Measurements from ENCODE around the gene TTC36. TPM values are rescaled to one million over a fixed set of nuclear protein-coding genes. Genes with fewer than 3 reads are reported as not detected.
"Not testable (repeated sequence)": the region's sequence is repeated elsewhere in the genome, so short reads cannot be mapped to it uniquely, and the experiment has no call there.

The TTC36 gene
- total RNA-seq, 1 donor from 2014 or later, result 1.9 TPM

GRCh38 chr11:118572061-118572980 lies 45.0 kb downstream of the TTC36 start, which contains the start of gene ARCN1:
TSS of gene ARCN1 (plus strand) at chr11:118572409. CDS start at chr11:118572548, 139 bp downstream.
- H3K9me3 Mint-ChIP-seq (ENCODE audit: unreplicated experiment), result peaks cover 3% of the 10 kb centered on the region
- H3K36me3 Mint-ChIP-seq (ENCODE audit: unreplicated experiment), result no peaks in the 10 kb centered on the region
- H3K4me3 Mint-ChIP-seq (ENCODE audit: unreplicated experiment), result peak within 1 kb of the TSS; percentile 97
- peaks cover 2% of the 10 kb centered on the region for H3K27me3 Mint-ChIP-seq (ENCODE audit: unreplicated experiment)
- no peak for TF ChIP-seq CTCF (IDR thresholded peaks at IDR 0.05; ENCODE audit: partially characterized antibody, unreplicated experiment)
- H3K4me1 Mint-ChIP-seq (ENCODE audit: low read depth, unreplicated experiment), result peaks cover 8% of the 10 kb centered on the region
- DNase-seq, result peak; percentile 82
- H3K27ac Mint-ChIP-seq (ENCODE audit: unreplicated experiment), result peak within 1 kb of the TSS; percentile 93

DNA sequence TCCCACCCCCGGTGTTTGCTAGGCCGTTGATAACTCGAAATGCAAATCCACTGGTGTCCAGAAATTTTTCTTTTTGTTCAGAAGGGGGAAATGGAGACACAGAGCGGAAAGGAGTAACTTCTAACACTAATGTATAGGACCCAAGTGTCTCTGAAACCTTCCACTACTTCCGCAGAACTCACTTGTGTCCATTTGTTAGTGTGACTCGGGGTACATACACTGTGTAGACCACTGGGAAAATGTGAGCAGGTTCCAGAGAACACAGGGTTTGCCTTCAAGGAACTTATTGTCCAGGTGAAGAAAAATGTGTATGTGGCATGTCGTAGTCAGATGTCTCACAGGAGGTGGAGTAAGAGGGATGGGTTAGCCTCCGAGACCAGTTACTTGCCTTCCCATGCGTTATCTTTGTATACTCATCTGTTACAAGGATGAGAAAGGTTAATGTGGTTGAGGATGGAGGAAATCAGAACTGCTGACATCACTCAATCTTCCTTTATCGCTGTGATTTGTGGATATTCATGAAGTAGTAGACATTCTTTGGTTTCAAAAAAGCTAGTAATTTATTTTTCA lies 45.8 kb downstream of the TTC36 start:
- Mint-ChIP-seq H3K27ac (ENCODE audit: unreplicated experiment) (peak overlapping the region; percentile 93), H3K9me3 (ENCODE audit: unreplicated experiment) (peaks cover 3% of the 10 kb centered on the region), H3K27me3 (ENCODE audit: unreplicated experiment) (peaks cover 2% of the 10 kb centered on the region), H3K36me3 (ENCODE audit: unreplicated experiment) (no peaks in the 10 kb centered on the region), H3K4me3 (ENCODE audit: unreplicated experiment) (peak overlapping the region; percentile 97), H3K4me1 (ENCODE audit: low read depth, unreplicated experiment) (peaks cover 8% of the 10 kb centered on the region)
- no peak for DNase-seq
- no peak for TF ChIP-seq CTCF (IDR thresholded peaks at IDR 0.05; ENCODE audit: partially characterized antibody, unreplicated experiment)

GRCh38 chr11:118574636-118575035 lies 47.4 kb downstream of the TTC36 start:
- no peaks in the 10 kb centered on the region for H3K36me3 Mint-ChIP-seq (ENCODE audit: unreplicated experiment)
- H3K4me3 Mint-ChIP-seq (ENCODE audit: unreplicated experiment), result peak overlapping the region; percentile 65
- peaks cover 8% of the 10 kb centered on the region for H3K4me1 Mint-ChIP-seq (ENCODE audit: low read depth, unreplicated experiment)
- peaks cover 2% of the 10 kb centered on the region for H3K27me3 Mint-ChIP-seq (ENCODE audit: unreplicated experiment)
- TF ChIP-seq CTCF (IDR thresholded peaks at IDR 0.05; ENCODE audit: partially characterized antibody, unreplicated experiment), result no peak
- H3K9me3 Mint-ChIP-seq (ENCODE audit: unreplicated experiment), result peaks cover 3% of the 10 kb centered on the region
- H3K27ac Mint-ChIP-seq (ENCODE audit: unreplicated experiment), result no peak overlapping the region
- DNase-seq, result no peak

- DNase-seq; H3K36me3 Mint-ChIP-seq (ENCODE audit: unreplicated experiment); H3K4me1 Mint-ChIP-seq (ENCODE audit: low read depth, unreplicated experiment); H3K9me3 Mint-ChIP-seq (ENCODE audit: unreplicated experiment); H3K4me3 Mint-ChIP-seq (ENCODE audit: unreplicated experiment); H3K27me3 Mint-ChIP-seq (ENCODE audit: unreplicated experiment); H3K27ac Mint-ChIP-seq (ENCODE audit: unreplicated experiment): not testable (repeated sequence)
These were observed 50.7 kb downstream of the TTC36 start for GRCh38 chr11:118577995-118578394.

Other genes with a start within 250 kb of the TTC36 start
- gene CD3E, start 222.7 kb upstream of the TTC36 start, total RNA-seq (ENCODE audit: unreplicated experiment), result not detected
- gene CD3D, start 184.8 kb upstream of the TTC36 start, total RNA-seq (ENCODE audit: unreplicated experiment), result not detected
- gene CD3G, start 183.1 kb upstream of the TTC36 start, total RNA-seq (ENCODE audit: unreplicated experiment), result 0.39 TPM
- gene UBE4A, start 167.9 kb upstream of the TTC36 start, total RNA-seq (ENCODE audit: unreplicated experiment), result 44.0 TPM
- gene ATP5MG, start 125.9 kb upstream of the TTC36 start, total RNA-seq (ENCODE audit: unreplicated experiment), result 140 TPM
- 132 TPM for gene KMT2A, start 91.0 kb upstream of the TTC36 start, total RNA-seq (ENCODE audit: unreplicated experiment)
- gene TMEM25, start 3.7 kb downstream of the TTC36 start, total RNA-seq (ENCODE audit: unreplicated experiment), result 76.8 TPM
- 21.1 TPM for gene IFT46, start 38.5 kb downstream of the TTC36 start, total RNA-seq (ENCODE audit: unreplicated experiment)
- 118 TPM for gene ARCN1, start 44.9 kb downstream of the TTC36 start, total RNA-seq (ENCODE audit: unreplicated experiment)
- gene PHLDB1, start 80.1 kb downstream of the TTC36 start, total RNA-seq (ENCODE audit: unreplicated experiment), result 78.4 TPM
- gene TREH, start 152.2 kb downstream of the TTC36 start, total RNA-seq (ENCODE audit: unreplicated experiment), result not detected